ENCODE results near the gene MAP4K3. TPM values are rescaled to one million over a fixed set of nuclear protein-coding genes. Genes with fewer than 3 reads are reported as not detected.

MAP4K3 gene
- total and polyA plus RNA-seq, 2 donors (not counting 1 experiment from before 2014, with no cell fraction given), result 1.3 to 28.3 TPM

DNA sequence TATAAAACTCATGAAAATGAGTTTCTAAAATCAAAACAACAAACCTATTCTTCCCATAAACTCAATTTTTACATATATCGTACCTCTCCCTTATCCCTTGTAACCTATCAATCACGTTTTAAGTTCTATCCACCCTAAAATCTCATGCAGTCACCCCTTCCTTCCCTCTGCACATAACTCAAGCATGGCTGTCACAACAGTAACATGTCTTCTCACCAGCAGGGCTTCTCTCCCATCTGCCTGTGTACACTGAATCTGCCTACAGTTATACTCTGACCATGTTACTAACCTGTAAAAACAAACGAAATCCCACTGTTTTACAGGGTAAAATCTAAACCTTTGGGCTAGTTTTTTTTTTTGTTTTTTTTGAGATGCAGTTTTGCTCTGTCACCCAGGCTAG, 68.2 kb downstream of the MAP4K3 start:
- Mint-ChIP-seq H3K4me1 (no peaks in the 10 kb centered on the region), H3K27me3 (no peaks in the 10 kb centered on the region), H3K9me3 (ENCODE audit: insufficient read depth) (peaks cover 3% of the 10 kb centered on the region), H3K4me3 (no peak overlapping the region), H3K27ac (no peak overlapping the region)
- H3K9me3 ChIP-seq (ENCODE audit: control extremely low read depth in 1 of 3, control insufficient read depth in 2 of 3, insufficient read depth in 1 of 3, low read length in 2 of 3), result peaks cover 0 to 5% (median 5%) of the 10 kb centered on the region in 3 donors
- TF ChIP-seq EZH2 (IDR thresholded peaks at IDR 0.05; ENCODE audit: borderline replicate concordance, insufficient read depth, low read depth, low read length, poor library complexity, severe bottlenecking) (no peak), CTCF (IDR thresholded peaks at IDR 0.05) (no peak)
- POLR2A ChIA-PET, result no interaction called here
- DNase-seq (no peak), ATAC-seq (ENCODE audit: low read depth) (no peak)
- H2AFZ ChIP-seq (ENCODE audit: insufficient read depth, low read depth, low read length, poor library complexity, severe bottlenecking), result no peak overlapping the region
- no peaks in the 10 kb centered on the region for H4K20me1 ChIP-seq (ENCODE audit: control insufficient read depth, insufficient read depth, low read length, poor library complexity, severe bottlenecking)
- H3K4me1 ChIP-seq (ENCODE audit: control insufficient read depth in 2 of 2, insufficient read depth in 2 of 2, low read length in 2 of 2), result no peaks in the 10 kb centered on the region
- no peak overlapping the region for H3K4me3 ChIP-seq (ENCODE audit: control extremely low read depth in 1 of 5, extremely low read depth in 1 of 5, insufficient read depth in 1 of 5, low read depth in 2 of 5, low read length in 4 of 5)
- H3K27ac ChIP-seq (ENCODE audit: low read length in 2 of 2), result no peak overlapping the region
- CTCF ChIA-PET, result interaction anchor here (0.8 to 1.2 kb wide), 3 partner anchors 9 to 361 kb away, joined by 3 to 6 read pairs (median 4); no protein-coding TSS in a partner anchor
- H3K9ac ChIP-seq (ENCODE audit: low read length), result no peak overlapping the region
- H3K27me3 ChIP-seq (replicated peaks in 1 of 4; ENCODE audit: control extremely low read depth in 1 of 4, control insufficient read depth in 3 of 4, insufficient read depth in 4 of 4, low read length in 3 of 4), result no peaks in the 10 kb centered on the region
- no peak overlapping the region for H3K4me2 ChIP-seq (replicated peaks; ENCODE audit: low read depth, low read length, poor library complexity, severe bottlenecking)
- H3K36me3 ChIP-seq (replicated peaks in 1 of 2; ENCODE audit: control extremely low read depth in 1 of 2, control insufficient read depth in 1 of 2, extremely low read depth in 1 of 2, insufficient read depth in 2 of 2, low read length in 1 of 2), result peaks cover 0 to 4% of the 10 kb centered on the region in 2 experiments
- no peaks in the 10 kb centered on the region for H3K79me2 ChIP-seq (ENCODE audit: control insufficient read depth, insufficient read depth, low read length)
- intact Hi-C loops (cut with micrococcal nuclease), result no loop called here
- WGBS (ENCODE audit: insufficient coverage), result 50% methylated on average over 2 of the region's 3 CpGs

DNA sequence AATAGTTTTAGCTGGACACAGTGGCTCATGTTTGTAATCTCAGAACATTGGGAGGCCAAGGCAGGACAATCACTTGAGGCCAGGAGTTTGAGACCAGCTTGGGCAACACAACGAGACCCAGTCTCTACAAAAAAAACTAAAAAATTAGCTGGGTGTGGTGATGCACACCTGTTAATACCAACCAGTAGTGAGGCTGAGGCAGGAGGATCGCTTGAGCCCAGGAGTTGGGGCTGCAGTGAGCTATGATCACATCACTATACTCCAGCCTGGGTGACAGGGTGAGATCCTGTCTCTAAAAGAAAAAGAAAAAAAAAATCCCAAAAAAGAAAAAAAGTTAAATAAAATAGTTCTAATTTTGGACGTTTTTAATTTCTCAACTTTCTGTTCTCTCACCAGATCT, 68.7 kb downstream of the MAP4K3 start:
- H3K36me3 ChIP-seq (replicated peaks in 1 of 2; ENCODE audit: control extremely low read depth in 1 of 2, control insufficient read depth in 1 of 2, extremely low read depth in 1 of 2, insufficient read depth in 2 of 2, low read length in 1 of 2), result peaks cover 0 to 4% of the 10 kb centered on the region in 2 experiments
- no peak overlapping the region for H3K4me2 ChIP-seq (replicated peaks; ENCODE audit: low read depth, low read length, poor library complexity, severe bottlenecking)
- Mint-ChIP-seq H3K9me3 (ENCODE audit: insufficient read depth) (peaks cover under 1% of the 10 kb centered on the region), H3K27me3 (no peaks in the 10 kb centered on the region), H3K4me3 (no peak overlapping the region), H3K4me1 (no peaks in the 10 kb centered on the region), H3K27ac (no peak overlapping the region)
- H3K27ac ChIP-seq (ENCODE audit: low read length in 2 of 2), result no peak overlapping the region
- H2AFZ ChIP-seq (ENCODE audit: insufficient read depth, low read depth, low read length, poor library complexity, severe bottlenecking), result no peak overlapping the region
- TF ChIP-seq CTCF (IDR thresholded peaks at IDR 0.05) (no peak), EZH2 (IDR thresholded peaks at IDR 0.05; ENCODE audit: borderline replicate concordance, insufficient read depth, low read depth, low read length, poor library complexity, severe bottlenecking) (no peak)
- ATAC-seq (ENCODE audit: low read depth), result no peak
- peaks cover 0 to 5% (median 5%) of the 10 kb centered on the region in 3 donors for H3K9me3 ChIP-seq (ENCODE audit: control extremely low read depth in 1 of 3, control insufficient read depth in 2 of 3, insufficient read depth in 1 of 3, low read length in 2 of 3)
- H4K20me1 ChIP-seq (ENCODE audit: control insufficient read depth, insufficient read depth, low read length, poor library complexity, severe bottlenecking), result no peaks in the 10 kb centered on the region
- no CpG with 5 or more reads among the region's 3 CpGs for WGBS (ENCODE audit: insufficient coverage)
- H3K4me1 ChIP-seq (ENCODE audit: control insufficient read depth in 2 of 2, insufficient read depth in 2 of 2, low read length in 2 of 2), result no peaks in the 10 kb centered on the region
- no peaks in the 10 kb centered on the region for H3K79me2 ChIP-seq (ENCODE audit: control insufficient read depth, insufficient read depth, low read length)
- intact Hi-C loops (cut with micrococcal nuclease), result no loop called here
- no peak overlapping the region for H3K4me3 ChIP-seq (ENCODE audit: control extremely low read depth in 1 of 5, extremely low read depth in 1 of 5, insufficient read depth in 1 of 5, low read depth in 2 of 5, low read length in 4 of 5)
- H3K27me3 ChIP-seq (replicated peaks in 1 of 4; ENCODE audit: control extremely low read depth in 1 of 4, control insufficient read depth in 3 of 4, insufficient read depth in 4 of 4, low read length in 3 of 4), result no peaks in the 10 kb centered on the region
- H3K9ac ChIP-seq (ENCODE audit: low read length), result no peak overlapping the region
- ChIA-PET CTCF (interaction anchor here (0.8 to 1.2 kb wide), 3 partner anchors 9 to 362 kb away, joined by 3 to 6 read pairs (median 4); no protein-coding TSS in a partner anchor), POLR2A (no interaction called here)
- DNase-seq, result no peak

Data from B cell (primary cell).